Parathyroid adenoma (tissue), 2 donors: ENCODE measurements around the gene SMIM13.

Source experiments
- H2AFZ ChIP-seq: fragments of 300-600 bp; sonication (generic); one replicate; pipeline ENCODE4 v1.7.0; 2017; ENCODE audit warnings: antibody characterized with exemption, mild to moderate bottlenecking
- H3K27ac ChIP-seq: fragments of 300-600 bp; sonication (generic); one replicate; pipeline ENCODE4 v1.7.0; 2017
- H3K27me3 ChIP-seq: fragments of 300-600 bp; sonication (generic); one replicate; pipeline ENCODE4 v1.7.0; 2017; ENCODE audit warnings: low read length; ENCODE audit not compliant: control insufficient read depth, insufficient read depth
- H3K36me3 ChIP-seq: fragments of 300-600 bp; sonication (generic); one replicate; pipeline ENCODE4 v1.7.0; 2017; ENCODE audit warnings: low read length; ENCODE audit not compliant: control insufficient read depth, insufficient read depth
- H3K4me1 ChIP-seq: fragments of 300-600 bp; sonication (generic); one replicate; pipeline ENCODE4 v1.7.0; 2017; ENCODE audit warnings: control low read depth
- H3K4me2 ChIP-seq: fragments of 300-600 bp; sonication (generic); one replicate; pipeline ENCODE4 v1.7.0; 2017; ENCODE audit warnings: low read length
- H3K4me3 ChIP-seq: fragments of 300-600 bp; sonication (generic); one replicate; pipeline ENCODE4 v1.7.0; 2017; ENCODE audit warnings: low read depth, low read length
- H3K79me2 ChIP-seq: fragments of 300-600 bp; sonication (generic); one replicate; pipeline ENCODE4 v1.7.0; 2017; ENCODE audit warnings: control low read depth
- H3K9ac ChIP-seq: fragments of 300-600 bp; sonication (generic); one replicate; pipeline ENCODE4 v1.7.0; 2017; ENCODE audit warnings: mild to moderate bottlenecking
- H3K9me3 ChIP-seq: fragments of 300-600 bp; sonication (generic); one replicate; pipeline ENCODE4 v1.7.0; 2017; ENCODE audit warnings: low read length; ENCODE audit not compliant: control insufficient read depth
- TF ChIP-seq, protein P1 (sequence below): fragments of 300-600 bp; sonication (generic); IDR thresholded peaks from one replicate; pipeline ENCODE4 v1.7.0; 2017; ENCODE audit warnings: antibody characterized with exemption, mild to moderate bottlenecking
- donor health status: primary hyperparathyroidism.

The SMIM13 gene

DNA sequence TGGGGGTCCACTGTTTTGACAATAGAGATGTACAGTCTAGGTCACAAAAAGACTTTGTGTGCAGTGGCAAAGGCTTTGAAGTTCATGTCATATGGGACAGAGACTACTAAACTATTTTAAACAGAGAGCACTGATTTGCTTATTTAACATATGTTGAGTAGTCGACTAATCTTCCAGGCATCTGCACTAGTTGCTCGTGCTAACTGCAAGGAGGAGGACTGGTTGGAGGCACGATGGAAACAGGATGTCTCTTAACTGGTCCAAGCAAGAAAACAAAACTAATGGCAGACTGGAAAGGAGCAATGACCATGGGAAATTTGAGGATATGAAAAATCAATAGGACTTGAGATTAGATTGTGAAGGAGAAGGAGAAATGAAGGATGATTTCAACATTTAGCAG lies 46.4 kb downstream of the SMIM13 start:
- no peaks in the 10 kb centered on the region for H3K79me2 ChIP-seq
- no peaks in the 10 kb centered on the region for H3K27me3 ChIP-seq
- H3K9ac ChIP-seq: no peak overlapping the region
- H3K4me3 ChIP-seq: no peak overlapping the region
- H2AFZ ChIP-seq: no peak overlapping the region
- H3K36me3 ChIP-seq: no peaks in the 10 kb centered on the region
- H3K4me2 ChIP-seq: no peak overlapping the region
- H3K9me3 ChIP-seq: no peaks in the 10 kb centered on the region
- TF ChIP-seq, protein P1, sequence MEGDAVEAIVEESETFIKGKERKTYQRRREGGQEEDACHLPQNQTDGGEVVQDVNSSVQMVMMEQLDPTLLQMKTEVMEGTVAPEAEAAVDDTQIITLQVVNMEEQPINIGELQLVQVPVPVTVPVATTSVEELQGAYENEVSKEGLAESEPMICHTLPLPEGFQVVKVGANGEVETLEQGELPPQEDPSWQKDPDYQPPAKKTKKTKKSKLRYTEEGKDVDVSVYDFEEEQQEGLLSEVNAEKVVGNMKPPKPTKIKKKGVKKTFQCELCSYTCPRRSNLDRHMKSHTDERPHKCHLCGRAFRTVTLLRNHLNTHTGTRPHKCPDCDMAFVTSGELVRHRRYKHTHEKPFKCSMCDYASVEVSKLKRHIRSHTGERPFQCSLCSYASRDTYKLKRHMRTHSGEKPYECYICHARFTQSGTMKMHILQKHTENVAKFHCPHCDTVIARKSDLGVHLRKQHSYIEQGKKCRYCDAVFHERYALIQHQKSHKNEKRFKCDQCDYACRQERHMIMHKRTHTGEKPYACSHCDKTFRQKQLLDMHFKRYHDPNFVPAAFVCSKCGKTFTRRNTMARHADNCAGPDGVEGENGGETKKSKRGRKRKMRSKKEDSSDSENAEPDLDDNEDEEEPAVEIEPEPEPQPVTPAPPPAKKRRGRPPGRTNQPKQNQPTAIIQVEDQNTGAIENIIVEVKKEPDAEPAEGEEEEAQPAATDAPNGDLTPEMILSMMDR: no peak
- H3K27ac ChIP-seq: no peak overlapping the region
- no peaks in the 10 kb centered on the region for H3K4me1 ChIP-seq

DNA sequence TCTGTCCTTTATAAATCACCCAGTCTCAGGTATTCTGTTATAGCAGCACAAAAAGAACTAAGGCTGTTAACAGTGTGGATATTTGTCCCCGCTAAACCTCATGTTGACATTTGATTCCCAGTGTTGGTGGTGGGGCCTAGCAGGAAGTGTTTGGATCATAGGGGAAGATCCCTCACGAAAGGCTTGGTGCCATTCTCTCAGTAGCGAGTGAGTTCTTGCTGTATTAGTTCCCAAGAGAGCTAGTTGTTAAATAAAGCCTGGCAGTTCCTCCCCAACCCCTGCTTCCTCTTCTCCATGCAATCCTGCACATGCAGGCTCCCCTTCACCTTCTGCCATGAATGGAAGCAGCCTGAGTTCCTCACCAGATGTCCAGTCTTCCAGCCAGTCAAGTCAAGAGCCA lies 47.7 kb downstream of the SMIM13 start:
- H3K4me2 ChIP-seq: no peak overlapping the region
- TF ChIP-seq, protein P1: no peak
- no peaks in the 10 kb centered on the region for H3K79me2 ChIP-seq
- H3K27me3 ChIP-seq: no peaks in the 10 kb centered on the region
- H3K9ac ChIP-seq: no peak overlapping the region
- no peaks in the 10 kb centered on the region for H3K9me3 ChIP-seq
- no peak overlapping the region for H3K27ac ChIP-seq
- no peaks in the 10 kb centered on the region for H3K4me1 ChIP-seq
- no peaks in the 10 kb centered on the region for H3K36me3 ChIP-seq
- H2AFZ ChIP-seq: no peak overlapping the region
- no peak overlapping the region for H3K4me3 ChIP-seq

DNA sequence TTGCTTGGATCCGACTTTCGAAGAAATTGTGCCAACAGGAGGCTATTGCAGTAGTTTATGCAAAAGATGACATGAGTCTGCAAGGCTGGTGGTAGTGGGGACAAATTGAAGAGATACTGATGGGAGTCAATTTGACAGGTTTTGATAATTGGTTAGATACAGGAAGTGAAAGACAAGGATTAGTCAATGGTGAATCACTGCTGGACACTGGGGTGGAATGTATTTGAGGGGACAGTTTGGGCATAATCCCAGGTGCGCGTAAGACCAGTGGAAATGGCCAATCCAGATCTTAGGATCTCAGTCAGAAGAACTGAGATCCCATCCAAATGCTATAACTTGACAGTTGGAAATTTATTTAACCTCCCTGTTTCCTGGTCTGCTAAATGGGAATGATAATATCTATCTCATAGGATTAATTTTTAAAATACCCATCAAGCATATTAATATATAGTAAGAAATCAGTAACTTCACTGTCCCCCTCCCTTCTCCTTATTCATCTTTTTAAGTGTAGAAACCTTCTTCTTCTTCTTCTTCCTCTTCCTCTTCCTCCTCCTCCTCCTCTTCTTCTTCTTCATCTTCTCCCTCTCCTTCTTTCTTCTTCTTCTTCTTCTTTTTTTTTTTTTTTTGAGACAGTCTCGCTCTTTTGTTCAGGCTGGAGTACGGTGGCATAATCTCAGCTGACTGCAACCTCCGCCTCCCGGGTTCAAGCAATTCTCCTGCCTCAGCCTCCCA lies 48.8 kb downstream of the SMIM13 start:
- H3K4me3 ChIP-seq: no peak overlapping the region
- H3K79me2 ChIP-seq: no peaks in the 10 kb centered on the region
- H3K27ac ChIP-seq: no peak overlapping the region
- no peaks in the 10 kb centered on the region for H3K9me3 ChIP-seq
- H3K36me3 ChIP-seq: no peaks in the 10 kb centered on the region
- TF ChIP-seq, protein P1: no peak
- H3K9ac ChIP-seq: no peak overlapping the region
- no peak overlapping the region for H2AFZ ChIP-seq
- no peaks in the 10 kb centered on the region for H3K27me3 ChIP-seq
- H3K4me1 ChIP-seq: no peaks in the 10 kb centered on the region
- H3K4me2 ChIP-seq: no peak overlapping the region

DNA sequence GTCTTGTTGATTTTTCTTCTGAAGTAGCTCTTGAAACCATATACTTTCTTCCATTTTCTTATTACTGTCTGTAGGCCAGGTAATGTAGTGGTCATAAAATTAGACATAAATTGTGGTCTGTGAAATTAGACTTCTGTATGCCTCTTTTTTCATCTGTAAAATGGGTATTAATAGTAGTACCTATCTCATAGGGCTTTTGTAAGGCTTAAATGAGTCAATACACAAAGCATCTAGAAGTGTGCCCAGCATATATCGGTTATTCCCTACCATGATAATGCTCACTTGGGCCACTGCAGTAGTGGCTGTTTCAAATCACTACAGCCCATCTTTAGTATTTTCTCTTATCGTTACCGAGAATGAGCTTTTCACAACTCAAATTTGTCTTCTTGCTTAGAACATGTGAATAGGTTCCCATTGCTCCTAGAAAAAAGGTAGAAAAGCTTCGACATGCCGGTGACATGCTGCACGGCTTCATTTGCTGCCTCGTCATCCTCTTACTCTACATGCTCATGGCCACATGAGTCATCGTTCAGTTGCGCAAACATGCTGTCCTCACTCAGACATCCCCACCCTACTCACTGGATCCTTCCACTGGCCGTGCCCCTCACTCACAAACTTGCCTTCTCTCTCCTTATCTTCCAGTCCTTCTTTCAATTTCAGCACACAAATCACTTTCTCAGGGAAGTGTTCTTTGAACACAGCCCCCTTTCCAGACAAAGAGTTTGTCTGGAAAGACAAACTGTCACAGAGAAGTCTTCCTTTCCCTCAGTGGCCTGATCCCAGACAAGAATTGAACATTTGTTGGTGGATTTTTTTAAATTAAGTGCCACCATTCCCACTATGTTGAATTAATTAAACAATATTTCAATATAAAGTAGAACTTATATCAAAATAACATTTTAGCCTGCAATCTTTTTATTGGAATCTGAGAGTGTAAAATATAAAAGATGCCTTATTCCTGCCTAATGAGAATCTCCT lies 50.0 kb downstream of the SMIM13 start:
- no peaks in the 10 kb centered on the region for H3K36me3 ChIP-seq
- no peaks in the 10 kb centered on the region for H3K79me2 ChIP-seq
- H3K9me3 ChIP-seq: no peaks in the 10 kb centered on the region
- no peaks in the 10 kb centered on the region for H3K4me1 ChIP-seq
- H3K27ac ChIP-seq: no peak overlapping the region
- no peak overlapping the region for H3K4me3 ChIP-seq
- TF ChIP-seq, protein P1: no peak
- no peak overlapping the region for H3K4me2 ChIP-seq
- H3K9ac ChIP-seq: no peak overlapping the region
- H2AFZ ChIP-seq: no peak overlapping the region
- no peaks in the 10 kb centered on the region for H3K27me3 ChIP-seq
